ENCODE data around the gene CEP104.

CEP104 gene

DNA sequence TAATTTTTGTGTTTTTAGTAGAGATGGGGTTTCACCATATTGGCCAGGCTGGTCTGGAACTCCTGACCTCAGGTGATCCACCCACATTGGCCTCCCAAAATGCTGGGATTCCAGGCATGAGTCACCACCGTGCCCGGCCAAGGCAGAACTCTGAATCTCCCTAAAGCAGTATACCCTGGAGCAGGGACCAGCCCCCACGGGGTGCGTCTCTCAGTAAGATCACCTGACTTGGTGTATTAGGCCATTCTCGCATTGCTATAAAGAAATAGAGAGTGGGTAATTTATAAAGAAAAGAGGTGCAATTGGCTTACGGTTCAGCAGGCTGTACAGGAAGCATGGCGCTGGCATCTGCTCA, 14.4 kb upstream of the CEP104 start:
- TF ChIP-seq, protein P1, sequence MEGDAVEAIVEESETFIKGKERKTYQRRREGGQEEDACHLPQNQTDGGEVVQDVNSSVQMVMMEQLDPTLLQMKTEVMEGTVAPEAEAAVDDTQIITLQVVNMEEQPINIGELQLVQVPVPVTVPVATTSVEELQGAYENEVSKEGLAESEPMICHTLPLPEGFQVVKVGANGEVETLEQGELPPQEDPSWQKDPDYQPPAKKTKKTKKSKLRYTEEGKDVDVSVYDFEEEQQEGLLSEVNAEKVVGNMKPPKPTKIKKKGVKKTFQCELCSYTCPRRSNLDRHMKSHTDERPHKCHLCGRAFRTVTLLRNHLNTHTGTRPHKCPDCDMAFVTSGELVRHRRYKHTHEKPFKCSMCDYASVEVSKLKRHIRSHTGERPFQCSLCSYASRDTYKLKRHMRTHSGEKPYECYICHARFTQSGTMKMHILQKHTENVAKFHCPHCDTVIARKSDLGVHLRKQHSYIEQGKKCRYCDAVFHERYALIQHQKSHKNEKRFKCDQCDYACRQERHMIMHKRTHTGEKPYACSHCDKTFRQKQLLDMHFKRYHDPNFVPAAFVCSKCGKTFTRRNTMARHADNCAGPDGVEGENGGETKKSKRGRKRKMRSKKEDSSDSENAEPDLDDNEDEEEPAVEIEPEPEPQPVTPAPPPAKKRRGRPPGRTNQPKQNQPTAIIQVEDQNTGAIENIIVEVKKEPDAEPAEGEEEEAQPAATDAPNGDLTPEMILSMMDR (IDR thresholded peaks at IDR 0.05; ENCODE audit: low read depth, low read length, poor library complexity, severe bottlenecking): no peak
- TF ChIP-seq EZH2phosphoT487 (IDR thresholded peaks at IDR 0.05; ENCODE audit: borderline replicate concordance, low read length): no peak
- Histone ChIP-seq H3K9me3 (ENCODE audit: control insufficient read depth, insufficient read depth, low read length) (peaks cover 3% of the 10 kb centered on the region; the same call in 1 of the 2 replicates), H3K27ac (ENCODE audit: low read depth, low read length) (no peak overlapping the region), H3K27me3 (ENCODE audit: control insufficient read depth, low read length) (no peaks in the 10 kb centered on the region), H3F3A (ENCODE audit: control insufficient read depth, insufficient read depth) (no peaks in the 10 kb centered on the region), H4K20me1 (ENCODE audit: control insufficient read depth, insufficient read depth, low read depth, low read length) (no peaks in the 10 kb centered on the region), H3K36me3 (ENCODE audit: control insufficient read depth, low read length) (peaks cover 22% of the 10 kb centered on the region), H3K4me2 (ENCODE audit: low read length) (no peak overlapping the region), H3K4me1 (ENCODE audit: control insufficient read depth, low read length) (no peaks in the 10 kb centered on the region), H3K4me3 (ENCODE audit: low read length) (no peak overlapping the region), H3K79me2 (ENCODE audit: control insufficient read depth, low read length) (no peaks in the 10 kb centered on the region), H3K9me2 (replicated peaks; ENCODE audit: control insufficient read depth, low read length) (no peaks in the 10 kb centered on the region)

DNA sequence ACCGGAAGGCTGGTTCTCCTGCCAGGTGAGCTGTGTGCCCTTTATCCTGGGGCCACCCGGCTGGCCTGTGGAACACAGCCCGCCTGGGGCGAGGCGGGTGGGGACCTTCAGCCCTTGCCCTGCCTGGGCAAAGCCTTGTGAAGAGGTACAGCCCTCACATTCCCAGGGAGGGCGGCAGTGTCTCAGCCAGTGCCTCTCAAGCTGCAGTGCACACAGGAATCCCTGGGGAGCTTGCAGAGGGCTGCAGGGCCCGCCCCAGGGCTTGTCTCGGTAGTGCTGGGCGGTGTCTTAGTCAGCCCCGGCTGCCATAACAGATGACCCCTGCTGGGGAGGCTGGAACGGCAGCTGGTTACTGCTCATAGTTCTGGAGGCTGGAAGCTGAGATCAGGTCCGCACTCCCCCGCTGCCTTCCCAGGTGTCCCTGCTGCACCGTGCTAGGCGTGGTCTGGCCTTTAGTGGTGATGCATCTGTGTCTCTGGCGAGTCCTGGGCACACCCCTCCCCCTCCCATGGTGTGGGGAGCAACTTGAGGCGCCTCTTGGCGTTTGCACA, 12.8 kb upstream of the CEP104 start:
- Histone ChIP-seq H3K4me2 (ENCODE audit: low read length) (no peak overlapping the region), H3K27ac (ENCODE audit: low read depth, low read length) (no peak overlapping the region)
- no peak for TF ChIP-seq EZH2phosphoT487 (IDR thresholded peaks at IDR 0.05; ENCODE audit: borderline replicate concordance, low read length)
- TF ChIP-seq, protein P1 (IDR thresholded peaks at IDR 0.05; ENCODE audit: low read depth, low read length, poor library complexity, severe bottlenecking): no peak

DNA sequence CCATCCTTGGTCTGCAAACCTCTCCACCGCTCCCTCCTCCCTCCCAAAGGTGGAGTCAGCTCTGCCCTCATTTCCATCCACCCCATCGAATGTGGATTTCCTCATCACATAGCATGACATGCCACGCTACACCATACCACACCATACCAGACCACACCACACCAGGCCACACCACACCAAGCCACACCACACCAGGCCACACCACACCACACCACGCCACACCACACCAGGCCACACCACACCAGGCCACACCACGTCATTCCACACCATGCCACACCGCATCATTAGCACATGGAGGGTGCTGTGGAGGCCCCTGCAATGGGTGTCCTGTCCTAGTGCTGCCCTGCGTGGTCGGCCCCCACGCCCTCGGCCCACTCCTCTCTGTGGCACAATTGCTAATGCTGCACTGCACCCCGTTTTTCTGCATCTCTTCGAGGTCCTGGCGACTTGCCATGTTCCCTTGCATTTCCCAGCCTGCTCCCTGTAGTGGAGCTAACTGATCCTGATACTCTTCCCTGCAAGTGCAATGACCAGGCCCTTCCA, 11.5 kb upstream of the CEP104 start:
- Histone ChIP-seq H4K20me1 (ENCODE audit: control insufficient read depth, insufficient read depth, low read depth, low read length) (no peaks in the 10 kb centered on the region), H3K79me2 (ENCODE audit: control insufficient read depth, low read length) (no peaks in the 10 kb centered on the region), H3F3A (ENCODE audit: control insufficient read depth, insufficient read depth) (no peaks in the 10 kb centered on the region), H3K27me3 (ENCODE audit: control insufficient read depth, low read length) (no peaks in the 10 kb centered on the region), H3K9me3 (ENCODE audit: control insufficient read depth, insufficient read depth, low read length) (no peaks in the 10 kb centered on the region; the same call in 1 of the 2 replicates), H3K36me3 (ENCODE audit: control insufficient read depth, low read length) (peaks cover 10% of the 10 kb centered on the region), H3K9me2 (replicated peaks; ENCODE audit: control insufficient read depth, low read length) (no peaks in the 10 kb centered on the region), H3K4me3 (ENCODE audit: low read length) (no peak overlapping the region), H3K4me2 (ENCODE audit: low read length) (no peak overlapping the region), H3K4me1 (ENCODE audit: control insufficient read depth, low read length) (no peaks in the 10 kb centered on the region), H3K27ac (ENCODE audit: low read depth, low read length) (no peak overlapping the region)
- TF ChIP-seq EZH2phosphoT487 (IDR thresholded peaks at IDR 0.05; ENCODE audit: borderline replicate concordance, low read length): no peak
- TF ChIP-seq, protein P1 (IDR thresholded peaks at IDR 0.05; ENCODE audit: low read depth, low read length, poor library complexity, severe bottlenecking): no peak

More for the DNA sequence above, 12.8 kb upstream of the CEP104 start:
- Histone ChIP-seq H3K4me3 (ENCODE audit: low read length) (no peak overlapping the region), H3K4me1 (ENCODE audit: control insufficient read depth, low read length) (no peaks in the 10 kb centered on the region), H3K9me3 (ENCODE audit: control insufficient read depth, insufficient read depth, low read length) (peaks cover 3% of the 10 kb centered on the region; the same call in 1 of the 2 replicates), H3K9me2 (replicated peaks; ENCODE audit: control insufficient read depth, low read length) (no peaks in the 10 kb centered on the region), H3K79me2 (ENCODE audit: control insufficient read depth, low read length) (no peaks in the 10 kb centered on the region), H3K36me3 (ENCODE audit: control insufficient read depth, low read length) (peaks cover 18% of the 10 kb centered on the region), H3K27me3 (ENCODE audit: control insufficient read depth, low read length) (no peaks in the 10 kb centered on the region), H3F3A (ENCODE audit: control insufficient read depth, insufficient read depth) (no peaks in the 10 kb centered on the region), H4K20me1 (ENCODE audit: control insufficient read depth, insufficient read depth, low read depth, low read length) (no peaks in the 10 kb centered on the region)

All from DOHH2 (cell line).